Measurements from ENCODE around the gene HOXD8. TPM values are rescaled to one million over a fixed set of nuclear protein-coding genes. Genes with fewer than 3 reads are reported as not detected.

The HOXD8 gene
- total RNA-seq, 1 donor from 2014 or later: not detected

- H3K9me3 Mint-ChIP-seq (ENCODE audit: unreplicated experiment): no peaks in the 10 kb centered on the region
- H3K4me1 Mint-ChIP-seq (ENCODE audit: unreplicated experiment): no peaks in the 10 kb centered on the region
- no peak for TF ChIP-seq CTCF (IDR thresholded peaks at IDR 0.05)
- H3K27me3 Mint-ChIP-seq (ENCODE audit: unreplicated experiment): peaks cover 85% of the 10 kb centered on the region
- H3K27ac Mint-ChIP-seq (ENCODE audit: unreplicated experiment): no peak overlapping the region
- DNase-seq (ENCODE audit: extremely low spot score, unreplicated experiment): no peak
- H3K36me3 Mint-ChIP-seq (ENCODE audit: unreplicated experiment): no peaks in the 10 kb centered on the region
- no peak overlapping the region for H3K4me3 Mint-ChIP-seq (ENCODE audit: unreplicated experiment)
Observed at GRCh38 chr2:176147210-176147799, 17.8 kb downstream of the HOXD8 start.

GRCh38 chr2:176147800-176148496 is 18.4 kb downstream of the HOXD8 start:
- TF ChIP-seq CTCF (IDR thresholded peaks at IDR 0.05): no peak
- Mint-ChIP-seq H3K36me3 (ENCODE audit: unreplicated experiment) (no peaks in the 10 kb centered on the region), H3K4me1 (ENCODE audit: unreplicated experiment) (no peaks in the 10 kb centered on the region), H3K27ac (ENCODE audit: unreplicated experiment) (no peak overlapping the region), H3K4me3 (ENCODE audit: unreplicated experiment) (no peak overlapping the region), H3K9me3 (ENCODE audit: unreplicated experiment) (no peaks in the 10 kb centered on the region), H3K27me3 (ENCODE audit: unreplicated experiment) (peaks cover 87% of the 10 kb centered on the region)
- DNase-seq (ENCODE audit: extremely low spot score, unreplicated experiment): no peak

GRCh38 chr2:176148751-176149421 is 19.4 kb downstream of the HOXD8 start:
- no peaks in the 10 kb centered on the region for H3K9me3 Mint-ChIP-seq (ENCODE audit: unreplicated experiment)
- TF ChIP-seq CTCF (IDR thresholded peaks at IDR 0.05): no peak
- no peaks in the 10 kb centered on the region for H3K36me3 Mint-ChIP-seq (ENCODE audit: unreplicated experiment)
- H3K27me3 Mint-ChIP-seq (ENCODE audit: unreplicated experiment): peaks cover 88% of the 10 kb centered on the region
- H3K27ac Mint-ChIP-seq (ENCODE audit: unreplicated experiment): no peak overlapping the region
- no peak for DNase-seq (ENCODE audit: extremely low spot score, unreplicated experiment)
- no peak overlapping the region for H3K4me3 Mint-ChIP-seq (ENCODE audit: unreplicated experiment)
- no peaks in the 10 kb centered on the region for H3K4me1 Mint-ChIP-seq (ENCODE audit: unreplicated experiment)

- Mint-ChIP-seq H3K9me3 (ENCODE audit: unreplicated experiment) (no peaks in the 10 kb centered on the region), H3K4me3 (ENCODE audit: unreplicated experiment) (no peak overlapping the region), H3K27me3 (ENCODE audit: unreplicated experiment) (peaks cover 89% of the 10 kb centered on the region)
Observed at GRCh38 chr2:176149481-176149938, 20.0 kb downstream of the HOXD8 start.

More at GRCh38 chr2:176149481-176149938, 20.0 kb downstream of the HOXD8 start:
- H3K36me3 Mint-ChIP-seq (ENCODE audit: unreplicated experiment): no peaks in the 10 kb centered on the region
- no peak for TF ChIP-seq CTCF (IDR thresholded peaks at IDR 0.05)
- no peaks in the 10 kb centered on the region for H3K4me1 Mint-ChIP-seq (ENCODE audit: unreplicated experiment)
- DNase-seq (ENCODE audit: extremely low spot score, unreplicated experiment): no peak
- H3K27ac Mint-ChIP-seq (ENCODE audit: unreplicated experiment): no peak overlapping the region

Measured in osteocyte (in vitro differentiated cells).